Renal cortex interstitium (tissue), 11 donors: ENCODE results near the gene ZFR. TPM values are rescaled to one million over a fixed set of nuclear protein-coding genes. Genes with fewer than 3 reads are reported as not detected.
"Not testable (repeated sequence)": the region's sequence is repeated elsewhere in the genome, so short reads cannot be mapped to it uniquely, and the experiment has no call there.

Experiments
- DNase-seq, 11 donors: peaks; one replicate each; pipeline ENCODE4 v3.0.0-alpha.2; 2013; ENCODE audit warnings: low read depth in 9 of 11, low spot score in 4 of 11; ENCODE audit errors: extremely low read depth in 1 of 11
- polyA plus RNA-seq, 3 donors: library from polyadenylated mRNA; unstranded; fragments of 120-200 nt; gene quantifications; one replicate each; pipeline ENCODE4 v1.2.1, GENCODE V29; 2013; ENCODE audit not compliant: insufficient read length in 3 of 3

ZFR gene
- polyA plus RNA-seq, 3 donors = 116 to 130 (median 119) TPM

- no peak for DNase-seq
Measured at GRCh38 chr5:32460702-32461101, 16.2 kb upstream of the ZFR start.

- DNase-seq = no peak
Measured at GRCh38 chr5:32458880-32459495, 14.4 kb upstream of the ZFR start.

- no peak for DNase-seq
Measured at GRCh38 chr5:32455311-32455710, 10.8 kb upstream of the ZFR start.

- no peak for DNase-seq
Measured at GRCh38 chr5:32454821-32455220, 10.3 kb upstream of the ZFR start.

- no peak for DNase-seq
Measured at GRCh38 chr5:32453916-32454315, 9.4 kb upstream of the ZFR start.

- not testable (repeated sequence) for DNase-seq
Measured at GRCh38 chr5:32452316-32452715, 7.8 kb upstream of the ZFR start.

- no peak for DNase-seq
Measured at GRCh38 chr5:32450952-32451351, 6.4 kb upstream of the ZFR start.

GRCh38 chr5:32449262-32449661 is 4.7 kb upstream of the ZFR start:
- DNase-seq = no peak

- DNase-seq = no peak
Measured at GRCh38 chr5:32446630-32447029, 2.1 kb upstream of the ZFR start.

- DNase-seq = no peak
Measured at GRCh38 chr5:32445831-32446614, 1.5 kb upstream of the ZFR start.

GRCh38 chr5:32445287-32445758 is 783 bp upstream of the ZFR start:
- DNase-seq = no peak

GRCh38 chr5:32443541-32444430 is 754 bp downstream of the ZFR start:
- DNase-seq = peak in 8 of 11 donors; percentile 37 to 59 (median 42)

- no peak for DNase-seq
Measured at GRCh38 chr5:32443145-32443540, 1.4 kb downstream of the ZFR start.

GRCh38 chr5:32439086-32439642 is 5.4 kb downstream of the ZFR start:
- DNase-seq = no peak

GRCh38 chr5:32436553-32437242 is 7.8 kb downstream of the ZFR start:
- no peak for DNase-seq

- DNase-seq = no peak
Measured at GRCh38 chr5:32435383-32435782, 9.2 kb downstream of the ZFR start.

- no peak for DNase-seq
Measured at GRCh38 chr5:32434221-32434620, 10.3 kb downstream of the ZFR start.

- DNase-seq = no peak
Measured at GRCh38 chr5:32432633-32433032, 11.9 kb downstream of the ZFR start.

GRCh38 chr5:32430825-32431224 is 13.7 kb downstream of the ZFR start:
- not testable (repeated sequence) for DNase-seq
